Stomach (tissue), 9 donors: ENCODE data around the gene ADISSP. TPM values are rescaled to one million over a fixed set of nuclear protein-coding genes. Genes with fewer than 3 reads are reported as not detected.
A peak's percentile ranks its signal among the peaks of the same experiment; 100 is the strongest.

Experiments used
- DNase-seq, 2 donors: peaks; one replicate each; pipeline versions ENCODE4 v3.0.0 to v3.0.0-alpha.2; 2013 to 2019
- H3K27ac ChIP-seq, 5 donors: fragments of 200-600 bp in 4 of 5; sonication (generic) in 4 of 5; one replicate each; pipeline ENCODE4 v1.5.1; 2013 to 2019; ENCODE audit warnings: mild to moderate bottlenecking in 1 of 5, moderate library complexity in 1 of 5
- H3K27me3 ChIP-seq, 3 donors: fragments of 200-600 bp; sonication (generic); one replicate each; pipeline ENCODE4 v1.5.1; 2017 to 2019; ENCODE audit warnings: mixed run types in 1 of 3
- H3K36me3 ChIP-seq, 4 donors: fragments of 200-600 bp; sonication (generic); 1 replicate in 3 of 4; 2 replicates in 1 of 4; pipeline ENCODE4 v1.5.1; 2016 to 2019
- H3K4me1 ChIP-seq, 4 donors: fragments of 200-600 bp; sonication (generic); one replicate each; pipeline ENCODE4 v1.5.1; 2016 to 2019
- H3K4me3 ChIP-seq, 4 donors: fragments of 200-600 bp; sonication (generic) in 3 of 4; one replicate each; pipeline ENCODE4 v1.5.1; 2016 to 2019; ENCODE audit warnings: mild to moderate bottlenecking in 1 of 4
- H3K9me3 ChIP-seq, 4 donors: fragments of 200-600 bp; sonication (generic); one replicate each; pipeline ENCODE4 v1.5.1; 2016 to 2019
- CTCF ChIP-seq, 7 experiments: fragments of 450-650 bp in 4 of 7; fragments of 200-600 bp in 3 of 7; sonication (generic) in 3 of 7; IDR thresholded peaks; one replicate each; pipeline ENCODE4 v1.5.1; 2016 to 2019; ENCODE audit warnings: antibody characterized with exemption in 7 of 7, control low read depth in 2 of 7, mild to moderate bottlenecking in 1 of 7
- EP300 ChIP-seq: sonication (generic); formaldehyde crosslinking; IDR thresholded peaks from one replicate; pipeline ENCODE4 v1.6.1; 2017; ENCODE audit warnings: antibody characterized with exemption
- POLR2A ChIP-seq, 4 donors: fragments of 450-650 bp; IDR thresholded peaks; one replicate each; pipeline ENCODE4 v1.6.1; 2016; ENCODE audit warnings: antibody characterized with exemption in 4 of 4, control low read depth in 2 of 4, mild to moderate bottlenecking in 1 of 4, moderate library complexity in 1 of 4
- POLR2AphosphoS5 ChIP-seq, 3 donors: sonication (generic); formaldehyde crosslinking; IDR thresholded peaks; one replicate each; pipeline ENCODE4 v1.6.1; 2016; ENCODE audit warnings: antibody characterized with exemption in 3 of 3
- WGBS, 5 donors: extraction: QIAGEN DNeasy Blood & Tissue Kit in 3 of 5; methylation state at CpG; one replicate each; pipeline versions ENCODE4 v1.1.5 to v1.1.7; 2013 to 2018; 5-methylcytosine and 5-hydroxymethylcytosine counted together
- intact Hi-C: fragments of 100-400 bp; cut with DNase I; formaldehyde crosslinking; loops from one replicate; pipeline ENCODE4 v1.15.1; 2023; ENCODE audit warnings: low total_unique reads
- polyA plus RNA-seq, 3 donors: library from polyadenylated mRNA; stranded (reverse); fragments of 200-250 nt; gene quantifications; one replicate each; pipeline ENCODE4 v1.2.3, GENCODE V29; 2013
- total RNA-seq, 5 donors: library from RNA; depleted of rRNA; stranded (reverse); fragments of >200 nt; gene quantifications; one replicate each; pipeline versions ENCODE4 v1.1.0 to v1.2.3, GENCODE V29; 2014 to 2016
- donor health status: healthy with polysubstance abuse.
- donor health status: Bipolar disorder and iron deficiency.
- donor health status: healthy.

Gene ADISSP
- total and polyA plus RNA-seq, 8 donors: 5.9 to 136 (median 27.4) TPM

GRCh38 chr20:3784216-3784853 lies 16.8 kb upstream of the ADISSP start:
- Histone ChIP-seq H3K9me3 (no peaks in the 10 kb centered on the region), H3K27me3 (peaks cover 0 to 2% (median 0%) of the 10 kb centered on the region in 3 donors), H3K36me3 (peaks cover 0 to 25% (median 8%) of the 10 kb centered on the region in 4 donors), H3K4me1 (peaks cover 41 to 76% (median 59%) of the 10 kb centered on the region in 4 donors), H3K27ac (peak overlapping the region in 4 of 5 donors; percentile 5 to 90 (median 50)), H3K4me3 (peak overlapping the region in 3 of 4 donors; percentile 61 to 77 (median 70))
- no peak for TF ChIP-seq EP300
- TF ChIP-seq POLR2A (IDR thresholded peaks at IDR 0.05): no peak
- 61 to 77% (median 72%) methylated on average over 17 of the region's 17 CpGs for WGBS, 5 donors
- intact Hi-C loops: loop anchor here (5.0 kb wide), 1 partner anchor 68 kb away; no protein-coding TSS in a partner anchor
- DNase-seq: peak in 1 of 2 donors; percentile 12

- Histone ChIP-seq H3K4me3 (peak overlapping the region in 2 of 4 donors; percentile 70 to 77), H3K27me3 (peaks cover 0 to 9% (median 0%) of the 10 kb centered on the region in 3 donors), H3K36me3 (peaks cover 0 to 25% (median 8%) of the 10 kb centered on the region in 4 donors), H3K9me3 (no peaks in the 10 kb centered on the region), H3K27ac (peak overlapping the region in 4 of 5 donors; percentile 13 to 90 (median 56)), H3K4me1 (peaks cover 42 to 75% (median 57%) of the 10 kb centered on the region in 4 donors)
- intact Hi-C loops: loop anchor here (5.0 kb wide), 1 partner anchor 69 kb away; no protein-coding TSS in a partner anchor
- peak in 1 of 2 donors; percentile 16 for DNase-seq
- WGBS, 5 donors: 55 to 71% (median 64%) methylated on average over 10 of the region's 10 CpGs
- TF ChIP-seq CTCF (IDR thresholded peaks at IDR 0.05) (no peak), POLR2A (IDR thresholded peaks at IDR 0.05) (no peak), EP300 (no peak), POLR2AphosphoS5 (IDR thresholded peaks at IDR 0.05) (no peak)
Measured at GRCh38 chr20:3783511-3784195, 16.1 kb upstream of the ADISSP start.

- DNase-seq: peak; percentile 46 to 84
- Histone ChIP-seq H3K27ac (peak overlapping the region in 3 of 5 donors; percentile 25 to 88 (median 25)), H3K27me3 (peaks cover 0 to 15% (median 4%) of the 10 kb centered on the region in 3 donors), H3K4me3 (no peak overlapping the region), H3K9me3 (no peaks in the 10 kb centered on the region), H3K4me1 (peaks cover 47 to 75% (median 60%) of the 10 kb centered on the region in 4 donors), H3K36me3 (peaks cover 0 to 25% (median 8%) of the 10 kb centered on the region in 4 donors)
- no peak for TF ChIP-seq CTCF (IDR thresholded peaks at IDR 0.05)
- no peak for TF ChIP-seq POLR2A (IDR thresholded peaks at IDR 0.05)
- 23 to 48% (median 41%) methylated on average over 2 of the region's 2 CpGs for WGBS, 5 donors
- intact Hi-C loops: loop anchor here (5.0 kb wide), 1 partner anchor 69 kb away; no protein-coding TSS in a partner anchor
Measured at GRCh38 chr20:3783068-3783489, 15.5 kb upstream of the ADISSP start.

- Histone ChIP-seq H3K27me3 (peaks cover 0 to 17% (median 4%) of the 10 kb centered on the region in 3 donors), H3K4me1 (peaks cover 52 to 75% (median 64%) of the 10 kb centered on the region in 4 donors), H3K9me3 (no peaks in the 10 kb centered on the region), H3K27ac (peak overlapping the region in 1 of 5 donors; percentile 25), H3K36me3 (peaks cover 0 to 25% (median 8%) of the 10 kb centered on the region in 4 donors), H3K4me3 (no peak overlapping the region)
- 71 to 88% (median 78%) methylated on average over 6 of the region's 6 CpGs for WGBS, 5 donors
- intact Hi-C loops: loop anchor here (5.0 kb wide), 1 partner anchor 70 kb away; no protein-coding TSS in a partner anchor
- DNase-seq: peak in 1 of 2 donors; percentile 26
- TF ChIP-seq POLR2A (IDR thresholded peaks at IDR 0.05) (no peak), CTCF (IDR thresholded peaks at IDR 0.05) (no peak), EP300 (no peak), POLR2AphosphoS5 (IDR thresholded peaks at IDR 0.05) (no peak)
Measured at GRCh38 chr20:3782597-3782996, 15.0 kb upstream of the ADISSP start.
